ENCODE data around the gene HYOU1.
"Not testable (repeated sequence)": the region's sequence is repeated elsewhere in the genome, so short reads cannot be mapped to it uniquely, and the experiment has no call there.

HYOU1 gene

GRCh38 chr11:119018074-119018938 lies 38.7 kb downstream of the HYOU1 start, which contains the start of the genes RPS25 and TRAPPC4:
Gene RPS25 (minus strand): TSS chr11:119018343. CDS start chr11:119018284, 59 bp downstream.
Gene TRAPPC4 (plus strand): TSS chr11:119018766. CDS start chr11:119018796, 30 bp downstream.
- DNase-seq: peak; percentile 88 to 99 (median 95)

- DNase-seq: not testable (repeated sequence)
Observed at GRCh38 chr11:119017377-119017776, 39.6 kb downstream of the HYOU1 start.

- DNase-seq: no peak
Observed at GRCh38 chr11:119016216-119017009, 40.6 kb downstream of the HYOU1 start.

GRCh38 chr11:119015054-119015611 lies 41.9 kb downstream of the HYOU1 start:
- DNase-seq: no peak

GRCh38 chr11:119014209-119014924 lies 42.6 kb downstream of the HYOU1 start:
- no peak for DNase-seq

- no peak for DNase-seq
Observed at GRCh38 chr11:119012629-119013170, 44.3 kb downstream of the HYOU1 start.

GRCh38 chr11:119011476-119012053 lies 45.4 kb downstream of the HYOU1 start:
- no peak for DNase-seq

GRCh38 chr11:119006656-119007055 lies 50.3 kb downstream of the HYOU1 start:
- DNase-seq: no peak

GRCh38 chr11:119000906-119001305 lies 56.1 kb downstream of the HYOU1 start:
- no peak for DNase-seq

GRCh38 chr11:118998822-118999221 lies 58.2 kb downstream of the HYOU1 start:
- no peak for DNase-seq

GRCh38 chr11:118998388-118998717 lies 58.7 kb downstream of the HYOU1 start:
- DNase-seq: no peak

GRCh38 chr11:118997627-118998387 lies 59.2 kb downstream of the HYOU1 start, which contains the start of gene CENATAC:
Gene CENATAC (plus strand): TSS chr11:118998138. CDS start chr11:118998198, 60 bp downstream.
- peak; percentile 93 to 96 (median 94) for DNase-seq

GRCh38 chr11:118996926-118997626 lies 59.9 kb downstream of the HYOU1 start:
- peak in 4 of 5 experiments; percentile 19 to 76 (median 30) for DNase-seq

All from T-helper 2 cell (primary cell).